Pancreas (tissue), 10 donors: ENCODE data around the gene ADM2. TPM values are rescaled to one million over a fixed set of nuclear protein-coding genes. Genes with fewer than 3 reads are reported as not detected.

Experiments
- ATAC-seq, 4 donors: fragments of 200-7000 bp; cut with Tn5 transposase; one replicate each; pipeline versions ENCODE4 v1.8.0 to v1.9.1; 2020; ENCODE audit warnings: mild to moderate bottlenecking in 4 of 4, moderate library complexity in 4 of 4
- DNase-seq, 6 donors: peaks; one replicate each; pipeline ENCODE4 v3.0.0-alpha.2; 2020
- FAIRE-seq: peaks from 2 replicates; lab custom pipeline; 2012; peaks lifted over from hg19 to GRCh38; lab: Jason Lieb, UNC
- H3K27ac ChIP-seq, 4 donors: fragments of 200-600 bp; sonication (generic); 1 replicate in 3 of 4; 2 replicates in 1 of 4; pipeline versions ENCODE4 v1.5.0 to v1.8.0; 2020
- H3K27me3 ChIP-seq, 4 donors: fragments of 200-600 bp; one replicate each; pipeline ENCODE4 v1.8.0; 2021
- H3K36me3 ChIP-seq, 3 donors: fragments of 200-600 bp; sonication (generic) in 1 of 3; one replicate each; pipeline versions ENCODE4 v1.5.0 to v1.8.0; 2020 to 2021
- H3K4me1 ChIP-seq, 3 donors: fragments of 200-600 bp; one replicate each; pipeline ENCODE4 v1.8.0; 2021
- H3K4me3 ChIP-seq, 4 donors: fragments of 200-600 bp; sonication (generic) in 2 of 4; one replicate each; pipeline versions ENCODE4 v1.5.0 to v1.8.0; 2020 to 2021
- H3K9me3 ChIP-seq, 4 donors: fragments of 200-600 bp; one replicate each; pipeline ENCODE4 v1.8.0; 2021
- CTCF ChIP-seq, 4 donors: fragments of 200-600 bp; sonication (generic) in 3 of 4; IDR thresholded peaks; one replicate each; pipeline versions ENCODE4 v1.5.0 to v1.8.0; 2021; ENCODE audit warnings: antibody characterized with exemption in 4 of 4
- WGBS, 2 donors: extraction: QIAGEN DNeasy Blood & Tissue Kit; methylation state at CpG; one replicate each; pipeline ENCODE4 v1.1.7; 2013; 5-methylcytosine and 5-hydroxymethylcytosine counted together
- intact Hi-C, 3 donors: fragments of 100-400 bp; cut with DNase I; formaldehyde crosslinking; loops; one replicate each; pipeline versions ENCODE4 v1.11.1 to v1.14.2; 2022
- polyA plus RNA-seq, 2 donors: library from polyadenylated mRNA; stranded (reverse); fragments of 200-250 nt; gene quantifications; one replicate each; pipeline ENCODE4 v1.2.3, GENCODE V29; 2013
- total RNA-seq, 6 donors: library from RNA; stranded (reverse); fragmentation: NEBNext Ultra II Directional in 4 of 6; extraction: Animal tissue kit (Norgen Biotek cat#: 25700) in 4 of 6; gene quantifications; one replicate each; pipeline versions ENCODE4 v1.2.1 to v1.2.4, GENCODE V29; 2021 to 2023
- donor health status: healthy with polysubstance abuse.
- donor health status: DM: no; HTN: no; CAD: no; lungs with moderate emphysema.
- donor health status: DM: no; HTN: no; CAD: no.
- donor health status: control.
- donor health status: control.
- donor health status: Bipolar disorder and iron deficiency.
- donor health status: DM: yes; HTN: yes; CAD: no.
- donor health status: DM: no; HTN: no; CAD: no.
- donor health status: DM: no; HTN: no; CAD: no.
- donor health status: DM: yes; HTN: yes; CAD: no.

The ADM2 gene
- total and polyA plus RNA-seq, 8 donors = 2.1 to 44.3 (median 5.8) TPM

- Histone ChIP-seq H3K4me3 (peak overlapping the region; percentile 10 to 60 (median 34)), H3K4me1 (peaks cover 0 to 20% (median 15%) of the 10 kb centered on the region in 3 donors), H3K9me3 (no peaks in the 10 kb centered on the region), H3K27me3 (peaks cover 0 to 9% (median 0%) of the 10 kb centered on the region in 4 donors), H3K27ac (peak overlapping the region; percentile 65 to 94 (median 84)), H3K36me3 (no peaks in the 10 kb centered on the region)
- WGBS, 2 donors = 6% methylated on average over 17 to 21 of the region's 21 CpGs
- DNase-seq (peak in 1 of 6 donors; percentile 44), ATAC-seq (peak in 2 of 4 donors; percentile 0), FAIRE-seq (no peak)
- intact Hi-C loops = no loop called here
- TF ChIP-seq CTCF (IDR thresholded peaks at IDR 0.05) = no peak
These were observed 49.2 kb downstream of the ADM2 start for GRCh38 chr22:50530580-50530876.

GRCh38 chr22:50530877-50531545 lies 49.7 kb downstream of the ADM2 start:
- peaks cover 0 to 20% (median 15%) of the 10 kb centered on the region in 3 donors for H3K4me1 ChIP-seq
- peak overlapping the region; percentile 23 to 60 (median 47) for H3K4me3 ChIP-seq
- intact Hi-C loops = no loop called here
- H3K36me3 ChIP-seq = no peaks in the 10 kb centered on the region
- FAIRE-seq (no peak), DNase-seq (peak; percentile 61 to 90 (median 82)), ATAC-seq (peak; percentile 46 to 71 (median 54))
- H3K27me3 ChIP-seq = peaks cover 0 to 9% (median 0%) of the 10 kb centered on the region in 4 donors
- TF ChIP-seq CTCF (IDR thresholded peaks at IDR 0.05) = no peak
- H3K27ac ChIP-seq = peak overlapping the region; percentile 65 to 94 (median 84)
- no peaks in the 10 kb centered on the region for H3K9me3 ChIP-seq
- 4 to 5% methylated on average over 46 to 53 of the region's 53 CpGs for WGBS, 2 donors

GRCh38 chr22:50531546-50531961 lies 50.2 kb downstream of the ADM2 start:
- WGBS, 2 donors = 1 to 3% methylated on average over 20 to 44 of the region's 44 CpGs
- Histone ChIP-seq H3K4me1 (peaks cover 0 to 20% (median 15%) of the 10 kb centered on the region in 3 donors), H3K9me3 (no peaks in the 10 kb centered on the region), H3K4me3 (peak overlapping the region; percentile 23 to 60 (median 47)), H3K36me3 (no peaks in the 10 kb centered on the region), H3K27ac (peak overlapping the region; percentile 65 to 94 (median 84)), H3K27me3 (peaks cover 0 to 9% (median 0%) of the 10 kb centered on the region in 4 donors)
- intact Hi-C loops = no loop called here
- no peak for FAIRE-seq
- peak; percentile 32 to 52 (median 37) for ATAC-seq
- TF ChIP-seq CTCF (IDR thresholded peaks at IDR 0.05) = no peak
- DNase-seq = peak in 3 of 6 donors; percentile 65 to 82 (median 82)

GRCh38 chr22:50531962-50532674 lies 50.8 kb downstream of the ADM2 start:
- peaks cover 0 to 20% (median 15%) of the 10 kb centered on the region in 3 donors for H3K4me1 ChIP-seq
- no peaks in the 10 kb centered on the region for H3K9me3 ChIP-seq
- DNase-seq (peak; percentile 67 to 90 (median 80)), FAIRE-seq (no peak), ATAC-seq (peak; percentile 58 to 67 (median 64))
- H3K27ac ChIP-seq = peak overlapping the region; percentile 65 to 94 (median 84)
- peaks cover 0 to 9% (median 0%) of the 10 kb centered on the region in 4 donors for H3K27me3 ChIP-seq
- TF ChIP-seq CTCF (IDR thresholded peaks at IDR 0.05) = no peak
- H3K4me3 ChIP-seq = peak overlapping the region; percentile 23 to 60 (median 47)
- no peaks in the 10 kb centered on the region for H3K36me3 ChIP-seq
- 2 to 3% methylated on average over 54 to 56 of the region's 56 CpGs for WGBS, 2 donors
- intact Hi-C loops = no loop called here
